ENCODE results near the gene TNS3. TPM values are rescaled to one million over a fixed set of nuclear protein-coding genes. Genes with fewer than 3 reads are reported as not detected.

The TNS3 gene
- total and polyA plus RNA-seq, 9 of the 15 experiments (the other 6 are each of a cell fraction or from before 2014, with no cell fraction given) = 0.20 TPM; not detected in 8

GRCh38 chr7:47521816-47522561, 59.9 kb downstream of the TNS3 start:
- H4K20me1 ChIP-seq (replicated peaks; ENCODE audit: control insufficient read depth, insufficient read depth, low read length) = 0 out of 2 replicates have a peak, but pooled peaks cover 3% of the 10 kb centered on the region
- intact Hi-C loops (cut with micrococcal nuclease) = no loop called here
- no peaks in the 10 kb centered on the region for H3K79me2 ChIP-seq (ENCODE audit: control insufficient read depth, insufficient read depth, low read length)

DNA sequence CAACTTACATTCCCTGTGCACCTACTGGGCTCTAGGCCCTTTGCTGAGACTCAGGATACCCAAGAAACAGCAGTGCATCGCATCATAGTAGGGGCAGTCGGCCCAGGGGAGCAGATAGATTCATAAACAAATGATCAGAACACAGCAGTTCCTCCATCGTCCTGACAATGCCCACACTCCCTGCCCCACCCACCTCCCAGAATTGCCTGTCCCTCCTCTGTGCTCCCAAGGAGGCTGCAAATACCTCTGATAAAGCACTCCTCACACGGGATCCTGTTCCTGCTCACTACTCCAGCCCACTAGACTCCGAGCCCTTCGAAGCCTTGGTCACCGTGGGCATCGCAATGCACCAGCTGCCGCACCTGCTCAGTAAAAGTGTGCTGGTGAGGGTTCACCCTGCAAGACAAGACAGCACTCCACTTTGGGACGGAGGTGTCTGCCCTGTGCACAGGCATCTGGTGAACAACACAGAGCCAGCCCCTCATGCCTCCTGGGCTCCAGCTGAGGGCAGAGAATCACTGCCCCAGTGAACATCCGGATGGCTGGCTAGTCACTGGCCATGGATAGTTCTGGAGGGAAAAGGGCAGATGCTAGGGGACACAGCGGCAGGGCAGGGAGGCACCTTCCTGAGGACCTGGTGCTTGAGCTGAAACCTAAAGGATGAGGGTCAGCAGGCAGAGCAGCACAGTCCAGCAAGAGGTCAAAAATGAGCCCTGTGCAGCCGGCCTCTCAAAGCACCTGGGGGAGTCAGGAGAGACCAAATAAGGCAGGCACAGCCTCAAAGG, 60.7 kb downstream of the TNS3 start:
- DNase-seq (ENCODE audit: extremely low read depth in 1 of 4, low spot score in 3 of 4) (no peak), ATAC-seq (no peak), FAIRE-seq (no peak)
- H2AFZ ChIP-seq (ENCODE audit: low read depth, low read length) = no peak overlapping the region
- H3K4me2 ChIP-seq (ENCODE audit: insufficient read depth, low read length) = no peak overlapping the region
- CTCF ChIA-PET (ENCODE audit: low intra/inter-chr PET ratio) = no interaction called here
- no peak overlapping the region for H3K27ac ChIP-seq (ENCODE audit: extremely low read depth, low read depth, low read length)
- H3K27me3 ChIP-seq (ENCODE audit: control insufficient read depth in 2 of 2, insufficient read depth in 2 of 2, low read length in 2 of 2) = peaks cover 3 to 47% of the 10 kb centered on the region in 2 experiments; a peak in 4 of 5 replicates
- in situ Hi-C loops (cut with MboI) (no loop called here), intact Hi-C loops (cut with micrococcal nuclease) (no loop called here)
- no TSS peak for BruUV-seq (replicated peaks)
- no peak overlapping the region for H3K9ac ChIP-seq (ENCODE audit: insufficient read depth in 1 of 2, low read depth in 2 of 2, low read length in 2 of 2)
- 3% methylated on average over 13 of the region's 13 CpGs for WGBS (ENCODE audit: insufficient coverage, low coverage, missing lambda C conversion rate)
- POLR2A ChIA-PET = interaction anchor here (0.7 kb wide), 1 partner anchor 62 kb away, joined by 3 read pairs; no protein-coding TSS in a partner anchor
- H3K4me3 ChIP-seq = no peak overlapping the region
- H3K79me2 ChIP-seq (ENCODE audit: control insufficient read depth, insufficient read depth, low read length) = no peaks in the 10 kb centered on the region
- 0 out of 2 replicates have a peak, but pooled peaks cover 3% of the 10 kb centered on the region for H4K20me1 ChIP-seq (replicated peaks; ENCODE audit: control insufficient read depth, insufficient read depth, low read length)
- H3K9me3 ChIP-seq (replicated peaks; ENCODE audit: control insufficient read depth, insufficient read depth, low read depth, low read length) = no peaks in the 10 kb centered on the region
- no peaks in the 10 kb centered on the region for H3K4me1 ChIP-seq (replicated peaks in 1 of 2; ENCODE audit: control insufficient read depth in 2 of 2, insufficient read depth in 2 of 2, low read length in 2 of 2)
- H3K36me3 ChIP-seq (ENCODE audit: control insufficient read depth, insufficient read depth, low read length) = no peaks in the 10 kb centered on the region
- H3K9me1 ChIP-seq (ENCODE audit: control insufficient read depth, insufficient read depth, low read length) = no peaks in the 10 kb centered on the region
- TF ChIP-seq SMAD4 (CRISPR knock-in tag; conservative IDR thresholded peaks at IDR 0.05) (no peak), NELFE (IDR thresholded peaks at IDR 0.05; ENCODE audit: insufficient read depth, insufficient read length) (no peak), YY1 (IDR thresholded peaks at IDR 0.05; ENCODE audit: borderline replicate concordance in 1 of 3, control insufficient read depth in 1 of 3, extremely low read depth in 1 of 3, insufficient read depth in 3 of 3, insufficient read length in 1 of 3, insufficient replicate concordance in 2 of 3, low read depth in 1 of 3, low read length in 2 of 3) (no peak), FIP1L1 (IDR thresholded peaks at IDR 0.05; ENCODE audit: low read depth, low read length, poor library complexity, severe bottlenecking) (no peak), SAP30 (IDR thresholded peaks at IDR 0.05; ENCODE audit: borderline replicate concordance, insufficient read depth, low read depth, low read length, poor library complexity, severe bottlenecking) (no peak), THRAP3 (IDR thresholded peaks at IDR 0.05; ENCODE audit: borderline replicate concordance) (no peak), RFX1 (IDR thresholded peaks at IDR 0.05) (no peak), NR2C2 (CRISPR knock-in tag; IDR thresholded peaks at IDR 0.05) (no peak), NR2C2 (tag; IDR thresholded peaks at IDR 0.05) (no peak), HMGXB4 (CRISPR knock-in tag; IDR thresholded peaks at IDR 0.05) (no peak)

More at GRCh38 chr7:47521816-47522561, 59.9 kb downstream of the TNS3 start:
- 5% methylated on average over 6 of the region's 14 CpGs for WGBS (ENCODE audit: insufficient coverage, low coverage, missing lambda C conversion rate)
- Histone ChIP-seq H3K9me3 (replicated peaks; ENCODE audit: control insufficient read depth, insufficient read depth, low read depth, low read length) (no peaks in the 10 kb centered on the region), H3K36me3 (ENCODE audit: control insufficient read depth, insufficient read depth, low read length) (no peaks in the 10 kb centered on the region), H3K4me3 (no peak overlapping the region), H3K27ac (ENCODE audit: extremely low read depth, low read depth, low read length) (no peak overlapping the region), H3K27me3 (ENCODE audit: control insufficient read depth in 2 of 2, insufficient read depth in 2 of 2, low read length in 2 of 2) (peaks cover 3 to 52% of the 10 kb centered on the region in 2 experiments; a peak in 4 of 5 replicates), H3K9ac (ENCODE audit: insufficient read depth in 1 of 2, low read depth in 2 of 2, low read length in 2 of 2) (no peak overlapping the region), H2AFZ (ENCODE audit: low read depth, low read length) (no peak overlapping the region), H3K9me1 (ENCODE audit: control insufficient read depth, insufficient read depth, low read length) (no peaks in the 10 kb centered on the region), H3K4me2 (ENCODE audit: insufficient read depth, low read length) (no peak overlapping the region), H3K4me1 (replicated peaks in 1 of 2; ENCODE audit: control insufficient read depth in 2 of 2, insufficient read depth in 2 of 2, low read length in 2 of 2) (no peaks in the 10 kb centered on the region)
- FAIRE-seq = no peak
- ChIA-PET POLR2A (no interaction called here), CTCF (ENCODE audit: low intra/inter-chr PET ratio) (no interaction called here)
- no peak for ATAC-seq
- no TSS peak for BruUV-seq (replicated peaks)
- in situ Hi-C loops (cut with MboI) = no loop called here
- TF ChIP-seq CHCHD3 (CRISPR knock-in tag; IDR thresholded peaks at IDR 0.05) (no peak), ZNF76 (CRISPR knock-in tag; IDR thresholded peaks at IDR 0.05; ENCODE audit: borderline replicate concordance) (no peak)
- DNase-seq (ENCODE audit: extremely low read depth in 1 of 4, low spot score in 3 of 4) = no peak
